ENCODE results near the gene ZNF423. TPM values are rescaled to one million over a fixed set of nuclear protein-coding genes. Genes with fewer than 3 reads are reported as not detected.

The ZNF423 gene
- polyA plus RNA-seq (2013, experiment 1 of 2), result 20.3 TPM
- 16.5 TPM for polyA plus RNA-seq (2013, experiment 2 of 2)

GRCh38 chr16:49855822-49856671, at the start of gene ZNF423:
TSS of gene ZNF423 (minus strand) at chr16:49856112. CDS start at chr16:49855774, 338 bp downstream.
- H3K36me3 ChIP-seq (ENCODE audit: control insufficient read depth, insufficient read depth, low read length), result no peaks in the 10 kb centered on the region
- peak within 1 kb of the TSS; percentile 86 for H3K27ac ChIP-seq (ENCODE audit: low read depth, low read length, severe bottlenecking)
- no peaks in the 10 kb centered on the region for H3K9me3 ChIP-seq (ENCODE audit: control insufficient read depth, low read length)
- peaks cover 26% of the 10 kb centered on the region for H3K4me1 ChIP-seq (ENCODE audit: control insufficient read depth, insufficient read depth, low read length, poor library complexity, severe bottlenecking)
- H3K4me3 ChIP-seq (ENCODE audit: extremely low read depth, insufficient read depth, low read length, poor library complexity, severe bottlenecking), result peak within 1 kb of the TSS; percentile 74
- WGBS, 2 experiments (ENCODE audit: insufficient coverage in 2 of 2), result 0 to 2% methylated on average over 16 of the region's 70 CpGs

- peaks cover 11% of the 10 kb centered on the region for H3K4me1 ChIP-seq (ENCODE audit: control insufficient read depth, insufficient read depth, low read length, poor library complexity, severe bottlenecking)
- H3K9me3 ChIP-seq (ENCODE audit: control insufficient read depth, low read length), result no peaks in the 10 kb centered on the region
- WGBS, 2 experiments (ENCODE audit: insufficient coverage in 2 of 2), result 87% methylated on average over 7 of the region's 9 CpGs
- no peak overlapping the region for H3K4me3 ChIP-seq (ENCODE audit: extremely low read depth, insufficient read depth, low read length, poor library complexity, severe bottlenecking)
- no peaks in the 10 kb centered on the region for H3K36me3 ChIP-seq (ENCODE audit: control insufficient read depth, insufficient read depth, low read length)
- H3K27ac ChIP-seq (ENCODE audit: low read depth, low read length, severe bottlenecking), result no peak overlapping the region
Observed at GRCh38 chr16:49904348-49905062, 48.6 kb upstream of the ZNF423 start.

DNA sequence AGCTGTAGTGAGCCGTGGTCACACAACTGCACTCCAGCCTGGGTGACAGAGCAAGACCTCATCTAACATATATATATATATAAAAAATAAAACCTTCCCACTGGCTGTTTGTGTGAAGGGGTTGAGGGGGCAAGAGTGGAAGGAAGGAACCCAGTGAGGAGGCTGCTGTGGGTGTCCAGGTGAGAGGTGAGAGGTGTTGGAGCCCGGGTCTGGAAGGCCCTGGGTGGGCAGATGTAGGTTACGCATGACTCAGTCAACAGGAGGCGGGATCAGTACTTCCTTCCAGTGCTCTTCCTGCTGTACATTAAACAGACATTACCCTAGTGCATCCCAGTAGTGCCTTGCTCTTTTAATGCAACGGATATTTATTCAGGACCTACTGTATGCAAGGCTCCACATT, 47.0 kb upstream of the ZNF423 start:
- no peak overlapping the region for H3K4me3 ChIP-seq (ENCODE audit: extremely low read depth, insufficient read depth, low read length, poor library complexity, severe bottlenecking)
- H3K27ac ChIP-seq (ENCODE audit: low read depth, low read length, severe bottlenecking), result no peak overlapping the region
- 77 to 100% methylated on average over 1 to 3 of the region's 5 CpGs for WGBS, 2 experiments (ENCODE audit: insufficient coverage in 2 of 2)
- H3K9me3 ChIP-seq (ENCODE audit: control insufficient read depth, low read length), result no peaks in the 10 kb centered on the region
- H3K36me3 ChIP-seq (ENCODE audit: control insufficient read depth, insufficient read depth, low read length), result no peaks in the 10 kb centered on the region
- H3K4me1 ChIP-seq (ENCODE audit: control insufficient read depth, insufficient read depth, low read length, poor library complexity, severe bottlenecking), result peaks cover 11% of the 10 kb centered on the region

GRCh38 chr16:49901711-49902110, 45.8 kb upstream of the ZNF423 start:
- Histone ChIP-seq H3K4me1 (ENCODE audit: control insufficient read depth, insufficient read depth, low read length, poor library complexity, severe bottlenecking) (peaks cover 11% of the 10 kb centered on the region), H3K4me3 (ENCODE audit: extremely low read depth, insufficient read depth, low read length, poor library complexity, severe bottlenecking) (no peak overlapping the region), H3K27ac (ENCODE audit: low read depth, low read length, severe bottlenecking) (no peak overlapping the region), H3K36me3 (ENCODE audit: control insufficient read depth, insufficient read depth, low read length) (no peaks in the 10 kb centered on the region), H3K9me3 (ENCODE audit: control insufficient read depth, low read length) (no peaks in the 10 kb centered on the region)
- WGBS, 2 experiments (ENCODE audit: insufficient coverage in 2 of 2), result 96% methylated on average over 9 of the region's 9 CpGs

DNA sequence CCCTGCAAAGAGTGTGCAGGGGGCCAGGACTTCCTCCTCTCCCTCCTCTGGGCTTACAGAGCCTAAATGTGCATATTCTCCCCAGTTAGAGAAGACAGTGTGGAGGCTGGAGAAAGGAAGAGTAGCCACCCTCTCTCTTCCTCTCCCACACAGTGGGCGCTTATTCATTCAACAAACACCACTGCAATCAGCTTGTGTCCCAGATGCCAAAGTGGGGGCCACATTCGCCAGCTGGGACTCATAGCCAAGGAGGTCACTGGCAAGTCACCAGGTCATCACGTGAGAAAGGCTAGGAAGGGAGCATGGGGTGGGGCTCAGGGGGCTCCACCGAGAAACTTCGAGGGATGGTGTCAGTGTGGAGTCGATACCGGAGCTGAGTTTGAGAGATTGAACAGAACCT, 45.0 kb upstream of the ZNF423 start:
- WGBS, 2 experiments (ENCODE audit: insufficient coverage in 2 of 2), result 89 to 100% methylated on average over 3 to 6 of the region's 7 CpGs
- Histone ChIP-seq H3K4me1 (ENCODE audit: control insufficient read depth, insufficient read depth, low read length, poor library complexity, severe bottlenecking) (peaks cover 11% of the 10 kb centered on the region), H3K9me3 (ENCODE audit: control insufficient read depth, low read length) (no peaks in the 10 kb centered on the region), H3K36me3 (ENCODE audit: control insufficient read depth, insufficient read depth, low read length) (no peaks in the 10 kb centered on the region), H3K27ac (ENCODE audit: low read depth, low read length, severe bottlenecking) (no peak overlapping the region), H3K4me3 (ENCODE audit: extremely low read depth, insufficient read depth, low read length, poor library complexity, severe bottlenecking) (no peak overlapping the region)

GRCh38 chr16:49899991-49900695, 44.2 kb upstream of the ZNF423 start:
- Histone ChIP-seq H3K4me3 (ENCODE audit: extremely low read depth, insufficient read depth, low read length, poor library complexity, severe bottlenecking) (no peak overlapping the region), H3K36me3 (ENCODE audit: control insufficient read depth, insufficient read depth, low read length) (no peaks in the 10 kb centered on the region), H3K9me3 (ENCODE audit: control insufficient read depth, low read length) (no peaks in the 10 kb centered on the region), H3K27ac (ENCODE audit: low read depth, low read length, severe bottlenecking) (no peak overlapping the region), H3K4me1 (ENCODE audit: control insufficient read depth, insufficient read depth, low read length, poor library complexity, severe bottlenecking) (peaks cover 11% of the 10 kb centered on the region)
- WGBS, 2 experiments (ENCODE audit: insufficient coverage in 2 of 2), result 86 to 95% methylated on average over 6 of the region's 8 CpGs

DNA sequence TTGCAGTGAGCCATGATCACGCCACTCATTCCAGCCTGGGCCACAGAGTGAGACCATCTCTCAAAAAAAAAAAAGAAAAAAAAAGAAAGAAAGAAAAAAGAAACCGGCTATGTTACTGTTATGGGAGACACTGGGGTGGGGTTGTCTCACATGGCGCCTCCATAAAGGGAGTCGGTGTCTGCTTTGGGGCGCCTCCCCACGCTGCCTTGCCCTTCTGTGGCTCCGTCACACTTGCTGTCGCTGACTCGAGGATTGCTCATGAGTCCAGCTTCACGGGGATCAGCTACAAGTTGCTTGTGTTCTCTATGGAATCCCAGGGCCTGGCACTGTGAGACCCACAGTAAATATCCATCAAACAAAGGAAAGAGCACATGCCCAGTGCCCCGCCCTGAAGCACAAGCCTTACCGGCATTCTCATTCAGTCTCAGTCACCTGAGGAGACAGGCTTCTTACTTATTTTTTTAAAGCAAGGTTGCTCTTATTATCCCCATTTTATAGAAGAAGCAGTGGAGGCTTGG, 40.6 kb upstream of the ZNF423 start:
- H3K4me1 ChIP-seq (ENCODE audit: control insufficient read depth, insufficient read depth, low read length, poor library complexity, severe bottlenecking), result peaks cover 7% of the 10 kb centered on the region
- no peak overlapping the region for H3K4me3 ChIP-seq (ENCODE audit: extremely low read depth, insufficient read depth, low read length, poor library complexity, severe bottlenecking)
- H3K36me3 ChIP-seq (ENCODE audit: control insufficient read depth, insufficient read depth, low read length), result no peaks in the 10 kb centered on the region
- H3K9me3 ChIP-seq (ENCODE audit: control insufficient read depth, low read length), result no peaks in the 10 kb centered on the region
- 83 to 86% methylated on average over 10 to 11 of the region's 12 CpGs for WGBS, 2 experiments (ENCODE audit: insufficient coverage in 2 of 2)
- no peak overlapping the region for H3K27ac ChIP-seq (ENCODE audit: low read depth, low read length, severe bottlenecking)

DNA sequence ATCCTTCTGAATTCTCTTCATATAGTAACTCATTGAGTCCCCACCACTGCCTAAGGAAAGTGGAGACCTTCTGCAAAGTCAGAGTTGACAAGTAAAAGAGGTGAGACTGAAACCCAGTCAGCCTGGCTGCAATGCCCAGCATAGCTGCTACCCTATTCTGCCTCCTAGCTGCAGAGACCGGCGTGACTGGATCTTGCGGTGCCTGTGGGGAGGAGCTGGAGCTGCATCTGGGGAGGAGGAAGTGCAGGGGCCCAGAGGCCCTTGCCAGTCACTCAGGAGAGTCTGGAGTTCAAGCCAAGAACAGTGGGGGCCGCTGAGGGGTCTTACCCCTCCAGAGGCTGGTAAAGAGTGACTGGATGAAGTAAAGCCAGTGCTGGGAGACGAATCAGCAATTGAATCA, 35.0 kb upstream of the ZNF423 start:
- H3K4me1 ChIP-seq (ENCODE audit: control insufficient read depth, insufficient read depth, low read length, poor library complexity, severe bottlenecking), result no peaks in the 10 kb centered on the region
- H3K27ac ChIP-seq (ENCODE audit: low read depth, low read length, severe bottlenecking), result no peak overlapping the region
- no peaks in the 10 kb centered on the region for H3K36me3 ChIP-seq (ENCODE audit: control insufficient read depth, insufficient read depth, low read length)
- no peak overlapping the region for H3K4me3 ChIP-seq (ENCODE audit: extremely low read depth, insufficient read depth, low read length, poor library complexity, severe bottlenecking)
- WGBS, 2 experiments (ENCODE audit: insufficient coverage in 2 of 2), result 24 to 33% methylated on average over 3 to 4 of the region's 5 CpGs
- no peaks in the 10 kb centered on the region for H3K9me3 ChIP-seq (ENCODE audit: control insufficient read depth, low read length)

- WGBS, 2 experiments (ENCODE audit: insufficient coverage in 2 of 2), result 95 to 100% methylated on average over 2 to 3 of the region's 5 CpGs
- Histone ChIP-seq H3K9me3 (ENCODE audit: control insufficient read depth, low read length) (no peaks in the 10 kb centered on the region), H3K4me1 (ENCODE audit: control insufficient read depth, insufficient read depth, low read length, poor library complexity, severe bottlenecking) (no peaks in the 10 kb centered on the region), H3K4me3 (ENCODE audit: extremely low read depth, insufficient read depth, low read length, poor library complexity, severe bottlenecking) (no peak overlapping the region), H3K27ac (ENCODE audit: low read depth, low read length, severe bottlenecking) (no peak overlapping the region), H3K36me3 (ENCODE audit: control insufficient read depth, insufficient read depth, low read length) (no peaks in the 10 kb centered on the region)
Observed at GRCh38 chr16:49889725-49890397, 33.9 kb upstream of the ZNF423 start.

DNA sequence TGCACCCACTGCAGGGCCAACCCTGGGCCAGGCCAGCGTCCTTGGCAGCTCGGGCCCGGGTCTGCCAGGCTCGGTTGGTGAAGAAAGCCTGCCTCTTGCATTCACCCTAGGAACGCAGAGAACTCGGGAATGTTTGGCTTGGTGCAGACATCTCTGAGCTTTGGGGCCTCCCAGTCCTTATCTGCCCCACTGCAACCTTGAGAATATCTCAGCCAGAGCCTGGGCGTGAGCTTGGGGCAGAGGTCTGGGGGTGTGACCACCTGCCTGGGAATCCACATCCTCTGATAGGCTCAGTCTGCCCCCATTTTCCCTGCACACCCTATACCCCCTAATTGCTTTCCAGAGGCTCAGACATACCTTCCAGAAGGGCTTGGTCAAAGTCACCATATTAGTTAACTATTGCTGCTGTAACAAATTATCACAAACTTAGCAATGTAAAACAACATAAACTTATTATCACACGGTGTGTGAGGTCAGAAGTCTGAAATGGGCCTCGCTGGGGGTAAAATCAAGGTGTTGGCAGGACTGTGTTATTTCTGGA, 30.7 kb upstream of the ZNF423 start:
- 80 to 93% methylated on average over 6 to 7 of the region's 9 CpGs for WGBS, 2 experiments (ENCODE audit: insufficient coverage in 2 of 2)
- Histone ChIP-seq H3K4me3 (ENCODE audit: extremely low read depth, insufficient read depth, low read length, poor library complexity, severe bottlenecking) (no peak overlapping the region), H3K36me3 (ENCODE audit: control insufficient read depth, insufficient read depth, low read length) (no peaks in the 10 kb centered on the region), H3K9me3 (ENCODE audit: control insufficient read depth, low read length) (no peaks in the 10 kb centered on the region), H3K4me1 (ENCODE audit: control insufficient read depth, insufficient read depth, low read length, poor library complexity, severe bottlenecking) (peaks cover 8% of the 10 kb centered on the region), H3K27ac (ENCODE audit: low read depth, low read length, severe bottlenecking) (no peak overlapping the region)
